Smooth muscle cell (in vitro differentiated cells): Measurements from ENCODE around the gene PPCDC. TPM values are rescaled to one million over a fixed set of nuclear protein-coding genes. Genes with fewer than 3 reads are reported as not detected.

ENCODE experiments used
- DNase-seq: peaks from one replicate; lab custom pipeline; 2025; ENCODE audit not compliant: unreplicated experiment; lab: John Stamatoyannopoulos, UW
- H2AFZ ChIP-seq: fragments of 200-600 bp; sonication (generic); 2 replicates; pipeline ENCODE4 v1.6.0; 2016; ENCODE audit warnings: antibody characterized with exemption, low read depth, mild to moderate bottlenecking
- H3F3A ChIP-seq: fragments of 200-600 bp; sonication (generic); 2 replicates; pipeline ENCODE4 v1.6.0; 2017; ENCODE audit warnings: antibody characterized with exemption, low read depth
- H3K27ac ChIP-seq: fragments of 200-600 bp; sonication (generic); 2 replicates; pipeline ENCODE4 v1.5.1; 2016; ENCODE audit warnings: low read depth, mild to moderate bottlenecking
- H3K27me3 ChIP-seq: fragments of 200-600 bp; sonication (generic); 2 replicates; pipeline ENCODE4 v1.6.1; 2016; ENCODE audit warnings: low read depth, mild to moderate bottlenecking
- H3K36me3 ChIP-seq: fragments of 200-600 bp; sonication (generic); 2 replicates; pipeline ENCODE4 v1.5.1; 2016; ENCODE audit warnings: low read depth
- H3K4me1 ChIP-seq: fragments of 200-600 bp; sonication (generic); 2 replicates; pipeline ENCODE4 v1.5.1; 2016; ENCODE audit warnings: low read depth
- H3K4me2 ChIP-seq: fragments of 200-600 bp; sonication (generic); 2 replicates; pipeline ENCODE4 v1.6.0; 2016; ENCODE audit warnings: mild to moderate bottlenecking
- H3K4me3 ChIP-seq: fragments of 200-600 bp; sonication (generic); 2 replicates; pipeline ENCODE4 v1.5.1; 2016; ENCODE audit warnings: mild to moderate bottlenecking
- H3K79me2 ChIP-seq: fragments of 200-600 bp; sonication (generic); 2 replicates; pipeline ENCODE4 v1.6.0; 2016; ENCODE audit warnings: low read depth, mild to moderate bottlenecking
- H3K9ac ChIP-seq: fragments of 200-600 bp; sonication (generic); 2 replicates; pipeline ENCODE4 v1.6.0; 2016; ENCODE audit warnings: low read depth
- H3K9me3 ChIP-seq: fragments of 200-600 bp; sonication (generic); replicated peaks from 2 replicates; pipeline ENCODE4 v1.5.1; 2016; ENCODE audit warnings: low read depth
- H4K20me1 ChIP-seq: fragments of 200-600 bp; sonication (generic); 2 replicates; pipeline ENCODE4 v1.6.0; 2016; ENCODE audit warnings: low read depth
- WGBS: methylation state at CpG from one replicate; pipeline ENCODE4 v1.1.7; 2016; ENCODE audit warnings: low lambda C conversion rate; 5-methylcytosine and 5-hydroxymethylcytosine counted together
- polyA plus RNA-seq: library from polyadenylated mRNA; unstranded; fragments of >200 nt; fragmentation: Nextera tagmentation; extraction: Ambion mirVana; gene quantifications from 2 replicates; pipeline ENCODE4 v1.2.1, GENCODE V29; 2016
- total RNA-seq: library from RNA; depleted of rRNA; stranded (reverse); fragments of >200 nt; gene quantifications from 2 replicates; pipeline ENCODE4 v1.2.3, GENCODE V29; 2014
- TF ChIP-seq, protein P1 (sequence below): fragments of 200-600 bp; sonication (generic); IDR thresholded peaks from 2 replicates; pipeline ENCODE4 v1.5.1; 2017; ENCODE audit warnings: borderline replicate concordance, mild to moderate bottlenecking, antibody characterized with exemption; ENCODE audit not compliant: insufficient read depth, poor library complexity, severe bottlenecking

PPCDC gene
- total and polyA plus RNA-seq, 2 experiments from 2014 or later = 7.8 to 33.7 TPM

GRCh38 chr15:75029378-75030022 is 6.1 kb downstream of the PPCDC start:
- Histone ChIP-seq H3K79me2 (peaks cover 7% of the 10 kb centered on the region), H3K27ac (no peak overlapping the region), H3F3A (no peaks in the 10 kb centered on the region), H3K36me3 (no peaks in the 10 kb centered on the region), H3K4me3 (no peak overlapping the region), H3K9me3 (no peaks in the 10 kb centered on the region), H3K27me3 (no peaks in the 10 kb centered on the region), H3K4me1 (peaks cover 6% of the 10 kb centered on the region), H4K20me1 (no peaks in the 10 kb centered on the region), H3K4me2 (peak overlapping the region; percentile 72), H3K9ac (no peak overlapping the region), H2AFZ (peak overlapping the region; percentile 52)
- DNase-seq = peak; percentile 84
- WGBS = 23% methylated on average over 12 of the region's 12 CpGs
- TF ChIP-seq, protein P1, sequence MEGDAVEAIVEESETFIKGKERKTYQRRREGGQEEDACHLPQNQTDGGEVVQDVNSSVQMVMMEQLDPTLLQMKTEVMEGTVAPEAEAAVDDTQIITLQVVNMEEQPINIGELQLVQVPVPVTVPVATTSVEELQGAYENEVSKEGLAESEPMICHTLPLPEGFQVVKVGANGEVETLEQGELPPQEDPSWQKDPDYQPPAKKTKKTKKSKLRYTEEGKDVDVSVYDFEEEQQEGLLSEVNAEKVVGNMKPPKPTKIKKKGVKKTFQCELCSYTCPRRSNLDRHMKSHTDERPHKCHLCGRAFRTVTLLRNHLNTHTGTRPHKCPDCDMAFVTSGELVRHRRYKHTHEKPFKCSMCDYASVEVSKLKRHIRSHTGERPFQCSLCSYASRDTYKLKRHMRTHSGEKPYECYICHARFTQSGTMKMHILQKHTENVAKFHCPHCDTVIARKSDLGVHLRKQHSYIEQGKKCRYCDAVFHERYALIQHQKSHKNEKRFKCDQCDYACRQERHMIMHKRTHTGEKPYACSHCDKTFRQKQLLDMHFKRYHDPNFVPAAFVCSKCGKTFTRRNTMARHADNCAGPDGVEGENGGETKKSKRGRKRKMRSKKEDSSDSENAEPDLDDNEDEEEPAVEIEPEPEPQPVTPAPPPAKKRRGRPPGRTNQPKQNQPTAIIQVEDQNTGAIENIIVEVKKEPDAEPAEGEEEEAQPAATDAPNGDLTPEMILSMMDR = peak; percentile 90

DNA sequence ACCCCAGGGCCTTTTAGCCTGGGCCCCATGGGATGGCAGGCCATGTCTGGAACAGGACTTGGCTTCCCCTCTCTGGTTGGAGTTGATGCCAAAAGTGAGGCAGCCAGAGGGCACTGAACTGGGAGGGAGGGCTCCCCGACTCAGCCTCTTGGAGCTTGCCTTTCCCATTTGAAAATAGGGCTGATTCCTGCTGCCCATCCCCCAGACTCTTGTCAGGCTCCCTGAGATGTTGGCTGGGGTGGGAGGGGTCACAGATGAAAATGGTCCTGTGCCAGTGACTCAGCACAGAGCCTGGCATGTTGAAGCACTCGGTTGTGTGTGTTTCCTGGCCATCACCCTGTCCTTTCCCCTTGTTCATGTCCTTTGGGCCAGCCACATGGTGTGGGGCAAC is 6.6 kb downstream of the PPCDC start:
- no peaks in the 10 kb centered on the region for H4K20me1 ChIP-seq
- TF ChIP-seq, protein P1 = no peak
- H3K4me1 ChIP-seq = peaks cover 6% of the 10 kb centered on the region
- no peaks in the 10 kb centered on the region for H3K27me3 ChIP-seq
- H3K4me2 ChIP-seq = peak overlapping the region; percentile 72
- no peak overlapping the region for H3K9ac ChIP-seq
- no peak overlapping the region for H3K4me3 ChIP-seq
- peak; percentile 37 for DNase-seq
- H3F3A ChIP-seq = no peaks in the 10 kb centered on the region
- no peak overlapping the region for H2AFZ ChIP-seq
- H3K36me3 ChIP-seq = no peaks in the 10 kb centered on the region
- H3K9me3 ChIP-seq = no peaks in the 10 kb centered on the region
- H3K79me2 ChIP-seq = peaks cover 2% of the 10 kb centered on the region
- H3K27ac ChIP-seq = no peak overlapping the region
- WGBS = 60% methylated on average over 2 of the region's 2 CpGs

- no peaks in the 10 kb centered on the region for H3K27me3 ChIP-seq
- no peak overlapping the region for H3K27ac ChIP-seq
- no peak overlapping the region for H3K4me3 ChIP-seq
- TF ChIP-seq, protein P1 = no peak
- no peaks in the 10 kb centered on the region for H3K9me3 ChIP-seq
- H3K9ac ChIP-seq = no peak overlapping the region
- peaks cover 6% of the 10 kb centered on the region for H3K4me1 ChIP-seq
- no peak overlapping the region for H2AFZ ChIP-seq
- H3K36me3 ChIP-seq = no peaks in the 10 kb centered on the region
- no peaks in the 10 kb centered on the region for H3K79me2 ChIP-seq
- no peak for DNase-seq
- H3F3A ChIP-seq = no peaks in the 10 kb centered on the region
- no peaks in the 10 kb centered on the region for H4K20me1 ChIP-seq
- no peak overlapping the region for H3K4me2 ChIP-seq
- 87% methylated on average over 4 of the region's 4 CpGs for WGBS
These were observed 7.0 kb downstream of the PPCDC start for GRCh38 chr15:75030424-75030823.

GRCh38 chr15:75031848-75032247 is 8.5 kb downstream of the PPCDC start:
- DNase-seq = no peak
- no peak overlapping the region for H3K9ac ChIP-seq
- H3K4me3 ChIP-seq = no peak overlapping the region
- H3K4me2 ChIP-seq = no peak overlapping the region
- no peaks in the 10 kb centered on the region for H4K20me1 ChIP-seq
- H3K27ac ChIP-seq = no peak overlapping the region
- H3F3A ChIP-seq = no peaks in the 10 kb centered on the region
- H3K27me3 ChIP-seq = no peaks in the 10 kb centered on the region
- H3K36me3 ChIP-seq = no peaks in the 10 kb centered on the region
- no peaks in the 10 kb centered on the region for H3K9me3 ChIP-seq
- H3K79me2 ChIP-seq = no peaks in the 10 kb centered on the region
- peaks cover 6% of the 10 kb centered on the region for H3K4me1 ChIP-seq
- no peak overlapping the region for H2AFZ ChIP-seq
- 70% methylated on average over 4 of the region's 4 CpGs for WGBS
- TF ChIP-seq, protein P1 = no peak
